ENCODE measurements around the gene TMEM253.

Gene TMEM253

DNA sequence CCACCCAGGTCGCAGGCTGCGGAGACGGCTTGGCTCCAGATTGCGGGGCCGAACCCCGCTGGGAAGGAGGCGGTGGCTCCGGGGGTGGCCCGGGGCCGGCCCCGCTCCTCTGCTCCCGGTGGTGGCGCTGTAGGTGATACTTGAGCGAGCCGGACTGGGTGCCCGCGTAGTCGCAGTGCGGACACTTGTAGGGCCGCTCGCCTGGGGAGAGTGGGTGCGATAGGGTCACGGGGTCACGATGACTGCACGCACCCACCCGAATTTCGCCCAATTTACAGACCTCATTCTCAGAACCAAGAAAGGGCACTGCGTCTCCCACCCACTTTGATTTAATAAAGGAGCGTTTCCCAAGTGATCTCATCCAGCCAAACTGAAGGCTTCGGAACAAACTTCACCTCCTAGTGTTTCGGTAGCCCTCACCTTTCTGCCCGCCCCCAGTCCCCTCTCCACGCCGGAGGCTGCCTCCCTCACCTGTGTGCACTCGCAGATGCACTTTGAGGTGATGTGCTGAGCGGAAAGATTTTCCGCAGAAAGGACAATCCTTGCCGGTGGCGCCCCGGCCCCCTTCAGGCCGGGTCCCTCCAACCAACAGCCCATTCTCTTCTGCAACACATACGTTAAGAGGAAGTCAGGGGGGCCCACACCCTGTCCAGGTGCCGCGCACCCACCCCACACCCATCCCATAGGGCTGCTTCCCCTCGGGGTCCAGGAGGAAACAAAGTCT, 9.8 kb upstream of the TMEM253 start:
- no peak for ATAC-seq

DNA sequence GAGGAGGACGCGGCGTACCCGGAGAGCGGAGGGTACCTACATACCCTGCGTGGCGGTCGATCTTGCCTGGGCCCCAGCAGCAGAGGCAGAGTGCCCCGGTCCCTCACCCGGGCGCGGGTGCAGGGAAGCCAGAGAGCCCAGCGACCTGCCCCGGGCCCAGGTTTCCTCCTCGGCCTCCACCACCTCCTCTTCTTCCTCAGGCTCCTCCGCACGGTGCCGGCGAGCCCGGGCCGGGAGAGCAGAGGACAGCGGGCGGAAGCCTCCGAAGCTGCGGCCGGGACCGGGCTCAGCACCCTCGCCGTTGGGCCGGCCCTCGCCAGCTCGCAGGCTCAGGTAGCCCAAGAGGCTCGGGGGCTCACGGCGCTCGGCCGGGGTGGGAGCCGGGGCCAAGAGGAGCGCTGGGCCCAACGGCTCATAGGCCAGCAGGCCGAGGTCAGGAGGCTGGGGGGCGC, 9.0 kb upstream of the TMEM253 start:
- ATAC-seq: no peak

DNA sequence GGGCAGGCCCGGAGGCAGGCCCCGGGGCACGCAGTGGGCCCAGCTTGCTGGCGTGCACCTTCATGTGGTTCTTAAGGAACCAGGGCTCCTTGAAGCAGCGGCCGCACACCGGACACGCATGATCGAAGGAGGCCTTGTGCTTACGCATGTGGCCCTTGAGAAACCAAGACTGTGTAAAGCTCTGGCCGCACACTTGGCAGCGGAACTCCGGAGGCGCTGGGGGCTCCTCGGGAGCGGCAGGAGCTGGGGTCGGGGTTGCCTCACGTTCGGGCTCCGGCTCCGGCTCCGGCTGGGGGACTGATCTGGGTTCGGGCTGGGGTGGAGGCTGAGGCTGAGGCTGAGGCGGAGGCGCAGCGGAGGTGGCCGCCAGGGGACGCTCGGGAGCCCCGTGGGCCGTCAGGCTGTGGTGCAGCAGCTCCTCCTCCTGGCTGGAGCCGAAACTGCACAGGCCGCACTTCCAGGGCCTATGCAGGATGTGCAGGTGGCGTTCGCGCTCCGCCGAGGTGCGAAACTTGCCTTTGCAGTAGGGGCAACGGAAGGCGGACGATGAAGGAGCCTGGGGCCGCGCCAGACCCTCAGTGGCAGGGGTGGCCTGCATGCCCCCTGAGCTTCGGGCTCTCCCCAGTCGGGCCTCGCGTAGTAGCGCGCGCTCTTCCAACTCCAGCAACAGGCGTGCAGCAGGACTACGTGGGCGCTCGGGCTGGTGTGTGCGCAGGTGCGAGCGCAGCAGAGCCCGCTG, 8.4 kb upstream of the TMEM253 start:
- peak; percentile 91 to 95 for ATAC-seq

DNA sequence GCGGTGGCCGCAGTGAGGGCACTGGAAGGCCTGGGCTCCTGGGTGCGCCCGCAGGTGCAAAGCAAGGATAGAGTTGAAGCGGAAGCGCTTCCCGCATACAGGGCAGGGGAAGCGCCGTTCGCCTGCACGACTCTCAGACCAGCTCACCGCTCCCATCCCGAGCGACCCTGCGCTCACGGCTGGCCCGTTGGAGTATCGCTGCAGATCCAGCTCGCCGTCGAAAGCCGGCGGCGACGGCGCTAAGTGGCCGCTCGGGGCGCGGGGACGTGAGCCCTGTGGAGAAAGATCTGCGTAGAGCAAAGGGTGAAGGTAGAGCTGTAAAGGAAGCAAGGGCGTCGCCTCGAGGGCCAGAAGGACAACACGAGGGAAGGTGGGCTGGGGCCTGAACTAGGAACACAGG, 7.8 kb upstream of the TMEM253 start:
- ATAC-seq: no peak

DNA sequence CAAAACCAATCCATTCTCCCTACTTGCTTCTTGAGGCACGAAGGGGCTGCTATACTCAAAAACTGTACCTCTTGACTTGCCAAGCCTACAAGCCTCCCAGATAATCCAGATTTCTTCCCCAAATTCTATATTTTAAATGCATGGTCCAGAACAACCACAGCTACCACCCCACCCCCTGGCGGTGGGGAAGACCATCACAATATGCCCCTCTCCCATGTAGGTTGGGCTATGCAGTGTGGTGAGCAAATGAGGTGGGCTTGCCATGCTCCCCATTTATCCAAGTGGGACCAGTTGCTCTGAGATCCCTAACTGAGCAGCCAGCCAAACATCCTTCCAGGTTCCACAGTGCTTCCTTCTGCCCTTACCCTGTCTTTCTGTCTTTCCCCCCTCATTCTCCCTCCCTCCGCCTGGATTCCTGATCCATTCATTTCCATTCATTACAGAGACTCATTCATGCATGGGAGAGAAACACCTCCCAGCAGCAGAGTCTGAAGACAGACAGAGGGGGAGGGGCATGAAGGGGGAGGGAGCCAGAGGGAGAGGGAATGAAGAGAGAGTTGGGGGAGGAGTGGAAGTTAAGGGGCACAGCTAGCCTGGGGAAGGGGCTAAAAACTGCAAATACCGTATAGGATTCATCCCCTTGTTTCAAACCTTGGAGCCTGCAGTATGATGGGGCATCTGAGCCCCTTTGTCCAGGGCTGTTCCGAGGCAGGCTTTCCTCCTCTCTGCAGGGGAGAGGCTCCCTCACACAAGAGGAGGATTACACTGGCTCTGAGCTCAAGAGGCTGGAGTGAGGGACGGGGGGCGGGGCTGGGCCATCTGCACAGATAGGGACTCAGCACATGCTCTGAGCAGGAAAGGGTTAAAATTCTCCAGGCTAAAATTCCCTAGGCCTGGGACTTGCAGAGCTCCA, 6.8 kb upstream of the TMEM253 start:
- no peak for ATAC-seq

DNA sequence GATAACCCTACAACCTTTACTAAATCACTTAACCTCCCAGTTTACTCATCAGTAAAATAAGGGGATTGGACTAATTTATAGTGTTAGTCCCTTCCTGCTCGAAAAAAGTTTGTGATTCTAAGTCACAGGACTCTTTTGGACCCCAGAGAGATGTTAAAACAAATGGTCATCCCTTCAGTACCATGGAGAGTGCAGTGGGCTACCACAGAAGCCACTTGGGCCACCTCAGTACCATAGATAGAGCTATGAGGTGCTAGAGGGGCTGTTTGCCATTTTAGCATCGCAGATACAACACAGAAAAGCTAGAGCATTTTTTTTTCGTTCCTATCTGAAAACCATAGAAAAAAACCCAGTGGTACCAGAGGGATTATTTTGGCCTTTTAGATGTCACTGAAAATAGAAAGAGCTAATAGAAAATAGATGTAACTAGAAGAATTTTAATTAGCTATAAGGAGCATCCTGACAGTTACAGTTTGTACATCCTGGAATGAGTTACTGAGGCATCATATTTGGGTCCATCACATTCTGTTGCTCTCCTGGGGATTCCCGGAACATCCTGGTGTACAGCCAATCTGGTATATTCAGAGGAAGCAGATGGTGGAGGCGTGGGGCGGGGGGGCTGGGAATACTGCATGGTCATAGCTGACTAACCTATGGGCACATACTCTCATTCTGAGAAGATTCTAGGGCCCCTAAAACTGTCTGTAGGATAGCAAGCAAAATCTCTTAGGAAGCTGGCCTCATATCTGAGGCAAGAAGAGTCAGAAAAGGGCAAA, 5.2 kb upstream of the TMEM253 start:
- ATAC-seq: no peak

GRCh38 chr14:21096438-21096837, 4.4 kb upstream of the TMEM253 start:
- no peak for ATAC-seq

GRCh38 chr14:21096978-21097635, 3.8 kb upstream of the TMEM253 start:
- ATAC-seq: no peak

GRCh38 chr14:21097636-21098075, 3.2 kb upstream of the TMEM253 start:
- ATAC-seq: no peak

DNA sequence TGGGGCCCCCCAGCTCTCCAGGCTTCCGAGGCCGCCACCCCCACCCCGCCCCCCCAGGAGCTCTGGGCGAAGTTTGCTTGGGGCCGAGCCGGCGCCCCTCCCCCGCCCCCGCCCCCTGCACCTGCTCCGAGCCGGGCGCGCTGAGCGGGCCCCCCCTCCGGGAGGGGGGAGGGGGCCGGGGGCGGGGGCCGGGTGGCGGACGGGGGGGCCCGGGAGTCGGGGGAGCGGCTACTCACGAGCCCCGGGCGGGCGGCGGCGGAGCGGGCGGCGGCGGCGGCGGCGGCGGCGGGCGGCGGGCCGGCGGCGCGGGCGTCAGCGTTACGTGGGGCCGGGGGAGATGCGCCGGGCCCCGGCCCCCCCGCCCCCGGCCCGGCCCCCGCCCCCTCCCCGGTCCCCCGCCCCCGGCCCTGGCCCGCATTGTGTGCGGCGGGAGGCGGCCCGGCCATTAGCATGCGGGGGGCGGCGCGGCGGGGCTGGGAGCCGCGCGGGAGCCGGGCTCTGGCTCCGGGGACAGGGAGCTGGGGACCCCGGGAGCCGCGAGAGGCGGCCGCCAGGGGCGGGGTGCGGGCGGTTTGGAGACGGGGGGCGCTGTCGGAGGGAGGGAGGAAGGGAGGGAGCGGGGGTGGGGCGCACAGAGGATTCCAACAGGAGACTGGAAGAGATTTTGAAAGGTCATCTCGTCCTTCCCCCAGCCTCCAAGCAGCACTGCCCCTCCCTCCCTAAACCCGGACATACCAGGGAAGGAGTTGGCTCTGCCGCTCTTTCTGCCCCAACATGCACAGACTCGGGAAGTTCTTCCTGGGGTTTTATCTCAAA, 2.6 kb upstream of the TMEM253 start, which contains the start of gene ZNF219:
TSS of gene ZNF219 (minus strand) at position 580 of the 816 bp plus-strand sequence. CDS start 5,064 bp downstream, outside the sequence.
- peak; percentile 39 to 48 for ATAC-seq

DNA sequence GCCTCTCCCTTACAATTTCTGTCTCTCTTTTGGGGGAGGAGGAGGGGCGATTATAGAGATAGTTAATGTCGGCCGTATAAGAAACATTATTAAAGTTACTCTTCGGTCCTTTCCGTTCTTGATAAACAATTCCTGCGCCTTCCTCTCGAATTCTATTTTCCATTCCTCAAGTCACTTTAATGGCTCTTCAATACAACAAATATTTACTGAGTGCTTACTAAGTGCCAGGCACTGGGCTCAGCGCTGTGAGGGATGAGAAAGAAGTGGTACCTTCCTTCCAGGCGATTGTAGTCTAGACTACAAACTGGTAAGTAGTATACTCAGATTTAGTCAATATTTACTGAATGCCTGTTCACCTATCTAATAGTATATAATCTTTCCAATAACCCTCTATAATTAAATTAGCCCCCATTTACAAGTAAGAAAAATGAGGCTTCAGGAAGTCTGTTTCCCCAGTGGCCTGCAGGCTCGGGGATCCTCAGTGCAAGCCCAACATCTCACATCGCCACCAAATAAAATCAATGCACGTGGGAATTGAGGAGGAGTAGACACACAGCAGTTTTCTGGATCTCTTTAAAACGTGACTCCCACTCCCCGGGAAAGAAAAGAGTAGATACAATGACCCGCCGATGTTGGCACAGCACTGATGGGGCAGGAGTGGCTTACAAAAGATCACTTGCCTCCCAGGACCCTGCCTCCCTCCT, 1.8 kb upstream of the TMEM253 start:
- ATAC-seq: no peak

DNA sequence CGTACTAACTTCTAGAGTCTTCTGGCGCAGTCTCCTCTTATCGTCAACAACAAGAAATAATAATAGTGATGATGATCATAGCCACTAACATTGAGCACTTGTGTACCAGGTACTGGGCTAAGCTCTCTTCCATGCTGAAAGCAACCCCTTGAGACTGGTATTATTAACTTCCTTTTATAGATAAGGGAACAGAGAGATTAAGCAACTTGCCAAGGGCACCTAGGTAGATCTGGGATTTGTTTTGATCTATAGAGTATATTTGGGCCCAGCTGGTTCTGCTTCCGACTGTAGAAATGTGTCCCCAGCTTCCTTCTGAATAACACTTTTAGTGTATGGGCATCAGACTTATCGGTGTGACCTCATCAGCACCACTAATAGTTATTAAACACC, 1.3 kb upstream of the TMEM253 start:
- ATAC-seq: no peak

- ATAC-seq: no peak
Measured at GRCh38 chr14:21101802-21102413, 1.0 kb downstream of the TMEM253 start.

GRCh38 chr14:21102521-21103410, 1.9 kb downstream of the TMEM253 start:
- ATAC-seq: no peak

DNA sequence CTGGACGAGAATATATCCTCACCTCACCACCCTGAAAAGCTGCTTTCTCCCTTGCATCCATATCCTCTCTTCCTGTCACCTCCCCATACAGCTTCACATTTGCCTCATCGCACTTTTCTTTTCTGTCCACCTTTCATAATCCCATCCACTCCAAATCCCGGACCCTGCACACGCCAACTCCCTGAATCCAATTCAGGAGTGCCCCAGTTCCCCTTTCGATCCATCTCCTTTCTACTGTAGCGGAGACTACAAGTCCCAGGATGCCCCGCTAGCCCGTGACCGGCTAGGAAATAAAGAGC, 2.5 kb downstream of the TMEM253 start:
- no peak for ATAC-seq

- ATAC-seq: peak; percentile 89 to 92
Measured at GRCh38 chr14:21103710-21104447, 3.0 kb downstream of the TMEM253 start.

DNA sequence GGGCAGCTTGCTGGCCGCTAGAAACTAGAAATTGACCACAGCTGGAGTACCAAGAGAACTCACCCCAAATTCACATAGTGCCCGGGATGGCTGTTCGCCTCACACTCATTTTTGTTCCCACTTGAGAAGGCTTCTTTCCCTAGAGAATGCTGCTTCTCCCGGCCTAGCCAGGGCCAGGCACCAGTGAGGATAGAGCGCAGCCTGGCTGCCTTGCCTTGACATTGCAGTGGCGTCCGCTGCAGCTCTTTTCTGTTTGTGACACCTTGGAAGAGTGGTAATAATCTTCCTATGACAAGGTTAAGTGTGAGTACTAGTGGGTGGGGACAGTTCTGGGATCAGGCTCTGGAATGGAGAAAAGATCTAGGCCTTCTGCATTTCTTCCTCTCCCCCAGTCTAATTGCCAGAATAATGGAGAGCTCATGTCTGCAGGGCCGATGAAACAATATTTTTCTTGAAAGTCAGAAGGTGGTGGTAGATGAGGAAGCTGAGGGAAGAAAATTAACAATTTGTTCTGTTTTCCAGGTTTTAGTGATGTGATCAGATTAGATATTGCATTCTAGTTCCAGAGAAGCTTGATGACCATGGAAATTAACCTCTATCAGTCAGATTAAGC, 3.7 kb downstream of the TMEM253 start:
- ATAC-seq: peak; percentile 46

- no peak for ATAC-seq
Measured at GRCh38 chr14:21105095-21105494, 4.2 kb downstream of the TMEM253 start.

Measured in activated CD4-positive, CD25-positive, alpha-beta regulatory T cell treated with anti-CD3 and anti-CD28 coated beads, Interleukin-2, amount 50 U/mL, for 24 hours (primary cell).